Stimulated activated CD4-positive, alpha-beta T cell treated with anti-CD3 and anti-CD28 coated beads, Interleukin-15, amount 100 ng/mL, for 1 hour (primary cell): ENCODE results near the gene MPL.

Experiments used
- DNase-seq, 2 donors: peaks; one replicate each; pipeline ENCODE4 v3.0.0-alpha.2; 2020; ENCODE audit warnings: low read depth in 1 of 2, low spot score in 1 of 2

The MPL gene

GRCh38 chr1:43337588-43337987, at the start of gene MPL:
Gene MPL, plus strand, starts transcription at chr1:43337818. Its CDS starts 31 bp downstream, at chr1:43337849.
- no peak for DNase-seq

DNA sequence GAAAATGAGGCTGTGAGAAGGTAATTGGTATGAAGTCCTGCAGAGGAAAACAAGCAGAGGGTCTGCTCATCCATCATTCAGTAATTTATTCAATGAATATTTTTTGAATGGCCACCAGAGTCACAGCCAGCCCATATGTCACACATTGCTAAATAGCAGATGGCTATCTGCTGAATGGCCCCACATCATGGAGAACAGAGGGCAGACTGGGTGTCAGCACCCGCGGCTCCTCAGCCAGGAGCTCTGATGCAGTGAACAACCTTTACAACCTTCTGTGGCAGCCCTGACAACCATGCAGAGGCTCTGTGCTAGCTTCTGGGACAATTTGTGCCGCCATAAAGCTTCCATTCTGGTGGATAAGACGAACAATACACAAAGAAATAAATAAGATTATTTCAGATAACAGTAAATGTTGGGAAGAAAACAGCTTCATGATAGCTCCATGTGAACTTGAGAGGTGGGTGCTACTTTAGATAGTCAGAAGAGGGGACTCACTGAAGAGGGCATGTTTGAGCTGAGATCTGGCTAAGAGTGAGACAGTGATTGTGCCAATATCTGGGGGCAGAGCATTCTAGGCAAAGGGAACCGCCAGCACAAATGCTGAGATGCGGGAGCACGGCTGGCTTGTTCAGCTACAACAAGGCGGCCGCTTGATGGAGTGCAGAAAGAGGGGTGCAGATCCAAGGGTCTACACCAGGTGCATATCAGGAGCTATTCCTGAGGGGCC, 49.4 kb upstream of the MPL start:
- no peak for DNase-seq

DNA sequence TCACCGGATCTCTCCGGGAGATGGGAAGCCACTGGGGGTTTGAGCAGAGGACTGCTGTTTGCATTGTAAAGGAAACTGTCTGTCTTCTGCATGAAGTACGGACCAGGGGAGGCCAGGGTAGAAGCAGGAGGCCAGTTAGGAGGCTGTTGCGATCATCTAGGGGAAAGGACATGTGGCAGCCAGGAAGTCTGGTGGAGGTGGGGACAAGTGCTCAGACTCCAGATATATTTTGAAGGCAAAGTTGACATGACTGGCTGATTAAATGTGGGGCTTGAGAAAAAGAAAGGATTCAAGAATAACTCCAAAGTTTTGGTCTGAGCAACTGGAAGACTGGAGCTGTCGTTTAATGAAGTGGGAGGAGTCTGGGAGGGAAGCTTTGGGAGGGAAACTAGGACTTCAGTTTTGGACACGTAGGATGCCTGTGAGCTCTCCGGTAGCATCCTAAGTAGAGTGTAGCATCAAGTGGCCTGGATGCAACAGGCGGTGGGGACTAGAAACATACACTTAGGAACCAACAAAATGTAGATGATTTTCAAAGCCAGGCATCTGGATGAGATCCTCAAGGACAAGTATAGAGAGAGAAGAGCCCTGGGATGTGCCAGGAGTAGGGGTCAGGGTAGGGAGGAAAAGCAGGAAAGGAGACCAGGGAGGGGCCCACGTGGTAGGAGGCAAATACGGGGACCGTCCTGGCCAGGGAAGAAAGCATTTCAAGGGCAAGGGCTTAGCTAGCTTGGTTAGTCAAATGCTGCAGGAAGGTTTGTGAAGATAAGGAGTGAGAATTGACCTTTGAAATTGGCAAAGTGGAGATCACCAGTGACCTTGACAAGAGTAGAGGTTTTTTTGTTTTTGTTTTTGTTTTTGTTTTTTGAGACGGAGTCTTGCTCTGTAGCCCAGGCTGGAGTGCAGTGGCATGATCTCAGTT, 48.6 kb upstream of the MPL start:
- no peak for DNase-seq

- no peak for DNase-seq
Observed at GRCh38 chr1:43292216-43292615, 45.4 kb upstream of the MPL start.

DNA sequence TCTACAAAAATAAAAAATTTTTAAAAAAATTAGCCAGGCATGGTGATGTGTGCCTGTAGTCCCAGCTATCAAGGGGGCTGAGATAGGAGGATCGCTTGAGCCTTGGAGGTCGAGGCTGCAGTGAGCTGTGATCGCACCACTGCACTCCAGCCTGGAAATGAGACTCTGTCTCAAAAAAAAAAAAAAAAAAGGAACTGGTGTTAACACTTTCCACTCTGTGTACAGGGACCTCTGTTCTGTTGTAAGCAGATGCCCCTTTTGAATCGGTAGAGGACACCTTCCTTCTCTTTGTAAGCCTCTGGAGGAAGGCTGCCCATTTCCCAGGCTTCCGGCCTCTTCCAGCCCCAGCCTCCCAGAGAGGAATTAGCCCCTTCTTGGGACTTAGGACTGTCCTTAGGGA, 44.9 kb upstream of the MPL start:
- DNase-seq = no peak

DNA sequence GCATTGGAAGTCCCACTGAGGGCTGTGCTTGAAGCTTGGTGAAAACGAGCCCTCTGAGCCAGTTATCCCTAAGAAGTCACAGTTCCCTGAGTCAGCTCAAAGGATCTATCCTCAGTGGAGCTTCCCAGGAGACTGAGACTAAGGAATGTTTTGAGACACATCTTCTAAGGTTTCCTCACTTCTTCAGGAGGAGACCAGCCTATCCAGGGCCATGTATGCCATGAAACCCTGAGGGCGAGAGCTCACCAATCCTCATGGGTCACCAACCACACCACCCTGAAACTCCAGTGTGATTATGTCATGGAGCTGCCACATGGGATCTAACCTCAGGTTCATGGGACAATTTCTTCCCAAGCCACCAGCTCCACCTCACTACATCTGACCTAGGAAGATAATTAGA, 44.4 kb upstream of the MPL start:
- DNase-seq = no peak

- DNase-seq = no peak
Observed at GRCh38 chr1:43293896-43294760, 43.5 kb upstream of the MPL start.

DNA sequence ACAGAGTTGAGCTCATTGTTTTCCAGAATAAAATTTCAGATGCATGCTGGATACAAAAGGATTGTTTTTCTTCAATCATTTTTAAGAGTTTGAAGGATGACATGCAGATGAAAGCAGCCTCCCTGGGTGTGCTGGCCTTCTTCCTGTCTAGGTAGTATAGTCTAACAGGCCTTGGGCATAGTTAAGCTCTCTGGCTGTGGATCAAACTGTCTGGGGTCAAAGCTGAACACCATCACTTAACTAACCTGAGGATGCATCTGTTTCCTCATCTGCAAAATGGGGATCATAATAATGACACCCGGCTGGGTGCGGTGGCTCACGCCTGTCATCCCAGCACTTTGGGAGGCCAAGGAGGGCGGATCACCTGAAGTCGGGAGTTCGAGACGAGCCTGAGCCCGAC, 42.9 kb upstream of the MPL start:
- DNase-seq = no peak

- DNase-seq = no peak
Observed at GRCh38 chr1:43296207-43296606, 41.4 kb upstream of the MPL start.

DNA sequence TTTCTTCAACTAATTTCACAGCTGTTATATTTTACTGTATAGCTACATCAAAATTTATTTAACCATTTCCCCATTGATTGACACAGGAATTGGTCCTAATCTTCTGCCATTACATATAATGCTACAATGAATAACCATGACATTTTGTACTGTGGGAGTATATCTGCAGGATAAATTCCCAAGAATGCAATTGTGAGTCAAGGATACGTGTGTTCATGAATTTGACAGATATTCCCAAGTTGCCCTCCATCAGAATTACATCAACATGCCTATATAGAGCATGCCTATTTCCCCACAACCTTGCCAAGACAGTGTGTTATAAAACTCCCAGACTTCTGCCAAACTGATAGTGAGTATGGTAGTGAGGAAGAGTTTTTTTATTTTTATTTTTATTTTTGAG, 39.6 kb upstream of the MPL start:
- DNase-seq = no peak

- no peak for DNase-seq
Observed at GRCh38 chr1:43299101-43299500, 38.5 kb upstream of the MPL start.

- no peak for DNase-seq
Observed at GRCh38 chr1:43300378-43301094, 37.1 kb upstream of the MPL start, which contains the start of gene TIE1. Gene TIE1, plus strand, starts transcription at chr1:43300982. Its CDS starts 90 bp downstream, at chr1:43301072.

DNA sequence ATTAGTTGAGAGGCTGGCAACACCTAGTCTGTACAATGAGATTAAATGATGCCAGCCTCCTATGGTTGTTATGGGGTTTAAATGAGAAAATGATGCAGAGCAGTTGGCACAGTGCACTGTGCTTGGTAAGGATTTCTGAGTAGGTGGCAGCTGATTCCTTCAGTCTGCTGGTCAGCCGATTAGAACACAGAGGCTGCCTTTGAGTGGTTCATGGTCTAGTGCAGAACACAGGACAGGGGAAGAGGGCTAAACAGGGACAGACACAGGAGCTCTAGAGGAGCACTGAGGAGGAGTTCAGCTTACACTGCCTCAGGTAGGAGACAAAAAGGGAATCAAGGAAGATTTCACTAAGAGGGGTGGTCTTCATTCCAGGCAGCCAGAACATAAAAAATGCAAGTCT, 35.4 kb upstream of the MPL start:
- DNase-seq = no peak

GRCh38 chr1:43302721-43303470, 34.7 kb upstream of the MPL start:
- no peak for DNase-seq

DNA sequence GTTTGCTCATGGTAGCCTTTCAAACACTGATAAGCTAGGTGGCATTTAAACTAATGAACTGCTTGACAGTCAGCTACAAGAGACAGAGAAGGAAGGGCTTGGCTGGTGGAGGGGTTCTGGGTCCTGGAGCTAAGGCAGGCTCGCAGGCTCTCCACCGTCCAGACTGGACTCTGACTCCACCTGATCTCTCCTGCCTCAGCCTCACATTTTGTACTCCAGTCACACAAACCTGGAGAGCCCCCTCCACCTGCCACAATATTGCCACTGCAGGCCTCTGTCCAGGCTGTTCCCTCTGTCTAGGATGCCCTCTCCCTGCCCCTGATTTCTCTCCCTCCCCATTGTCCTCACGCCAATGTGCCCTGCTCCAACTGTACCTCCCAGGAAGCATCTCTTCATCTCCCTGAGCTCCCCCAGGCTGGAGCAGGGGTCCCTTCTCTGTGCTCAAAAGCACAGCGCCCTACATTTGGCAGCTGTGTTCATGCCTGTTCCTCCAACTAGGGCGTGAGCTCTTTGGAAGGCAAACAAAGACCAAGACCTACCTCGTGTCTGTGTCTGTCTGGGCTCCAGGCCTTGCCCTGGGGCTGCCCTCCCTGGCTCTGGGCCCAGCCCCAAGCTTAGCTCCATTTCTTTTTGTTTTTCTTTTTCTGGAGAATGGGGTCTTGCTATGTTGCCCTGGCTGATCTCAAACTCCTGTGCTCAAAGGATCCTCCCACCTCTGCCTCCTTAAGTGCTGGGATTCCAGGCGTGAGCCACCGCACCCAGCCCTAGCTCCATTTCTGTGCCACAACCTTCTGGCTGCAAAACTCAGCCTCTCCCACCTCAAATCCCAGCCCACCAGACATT, 33.9 kb upstream of the MPL start:
- no peak for DNase-seq

DNA sequence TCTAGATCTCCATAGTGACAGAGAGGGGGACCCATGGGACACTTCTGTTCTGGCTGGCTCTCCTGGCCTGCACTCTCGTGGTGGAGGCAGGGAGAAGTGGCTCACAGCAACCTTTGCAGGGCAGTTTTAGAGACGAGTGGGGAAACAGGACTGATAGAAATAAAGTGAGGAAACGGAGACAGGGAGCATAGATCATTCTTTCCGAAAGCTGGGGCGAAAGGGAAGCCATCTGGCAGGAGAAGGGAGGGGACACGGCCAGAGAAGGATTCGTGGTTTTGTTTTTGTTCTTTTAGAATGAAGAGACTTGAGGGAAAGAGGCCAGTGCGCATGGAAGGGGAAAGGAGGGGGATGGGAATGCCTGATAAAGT, 33.3 kb upstream of the MPL start:
- DNase-seq = no peak

DNA sequence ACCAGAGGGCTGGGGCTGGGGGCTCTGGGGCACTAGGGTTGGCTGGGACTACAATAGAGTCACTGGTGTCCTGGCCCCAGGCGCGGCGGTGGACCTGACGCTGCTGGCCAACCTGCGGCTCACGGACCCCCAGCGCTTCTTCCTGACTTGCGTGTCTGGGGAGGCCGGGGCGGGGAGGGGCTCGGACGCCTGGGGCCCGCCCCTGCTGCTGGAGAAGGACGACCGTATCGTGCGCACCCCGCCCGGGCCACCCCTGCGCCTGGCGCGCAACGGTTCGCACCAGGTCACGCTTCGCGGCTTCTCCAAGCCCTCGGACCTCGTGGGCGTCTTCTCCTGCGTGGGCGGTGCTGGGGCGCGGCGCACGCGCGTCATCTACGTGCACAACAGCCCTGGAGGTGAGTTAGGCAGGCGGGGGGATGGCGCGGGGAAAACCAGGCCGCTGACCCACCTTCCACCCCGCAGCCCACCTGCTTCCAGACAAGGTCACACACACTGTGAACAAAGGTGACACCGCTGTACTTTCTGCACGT, 32.8 kb upstream of the MPL start:
- no peak for DNase-seq

- DNase-seq = no peak
Observed at GRCh38 chr1:43305461-43305860, 32.2 kb upstream of the MPL start.
